H1 (cell line): ENCODE data around the gene APOA4. TPM values are rescaled to one million over a fixed set of nuclear protein-coding genes. Genes with fewer than 3 reads are reported as not detected.

Experiments
- CTCF ChIA-PET: fragments of 300-600 bp; sonication (Branson Sonifier 250); formaldehyde crosslinking; loops from one replicate; lab custom pipeline; 2021; ENCODE audit not compliant: partially characterized antibody; lab: Charles Lee
- POLR2A ChIA-PET: fragments of 300-600 bp; sonication (Branson Sonifier 250); formaldehyde crosslinking; loops from one replicate; lab custom pipeline; 2021; ENCODE audit warnings: inconsistent platforms; ENCODE audit not compliant: partially characterized antibody; lab: Charles Lee
- DNase-seq, 2 experiments: peaks; one replicate each; pipeline versions ENCODE4 v3.0.0 to v3.0.0-alpha.2; 2010 to 2022; ENCODE audit warnings: low spot score in 2 of 2, low read depth in 1 of 2, mixed read lengths in 1 of 2
- FAIRE-seq: peaks from 2 replicates; lab custom pipeline; 2011; peaks lifted over from hg19 to GRCh38; lab: Jason Lieb, UNC
- H2AFZ ChIP-seq: 2 replicates; pipeline ENCODE4 v1.8.1; 2012; ENCODE audit warnings: low read length, inconsistent platforms
- H2AK5ac ChIP-seq: 2 replicates; pipeline ENCODE4 v1.6.1; 2013; ENCODE audit warnings: low read depth, low read length
- H2BK120ac ChIP-seq: replicated peaks from 2 replicates; pipeline ENCODE3; 2013; ENCODE audit warnings: low read depth, low read length, inconsistent platforms
- H2BK12ac ChIP-seq: 2 replicates; pipeline ENCODE4 v1.6.1; 2013; ENCODE audit warnings: low read depth, low read length
- H2BK15ac ChIP-seq: 2 replicates; pipeline ENCODE4 v1.6.1; 2013; ENCODE audit warnings: low read length
- H2BK20ac ChIP-seq: 2 replicates; pipeline ENCODE4 v1.6.1; 2013; ENCODE audit warnings: low read length
- H2BK5ac ChIP-seq: 2 replicates; pipeline ENCODE4 v1.6.1; 2013; ENCODE audit warnings: low read depth, low read length
- H3K14ac ChIP-seq: 2 replicates; pipeline ENCODE4 v1.6.1; 2013; ENCODE audit warnings: inconsistent platforms; ENCODE audit not compliant: insufficient read length
- H3K18ac ChIP-seq: 2 replicates; pipeline ENCODE4 v1.6.1; 2013; ENCODE audit warnings: low read length; ENCODE audit errors: extremely low read depth
- H3K23ac ChIP-seq: 2 replicates; pipeline ENCODE4 v1.6.1; 2013; ENCODE audit warnings: inconsistent platforms; ENCODE audit not compliant: insufficient read length
- H3K23me2 ChIP-seq: 2 replicates; pipeline ENCODE4 v1.6.1; 2013; ENCODE audit warnings: low read depth, low read length
- H3K27ac ChIP-seq: 2 replicates; pipeline ENCODE4 v1.6.1; 2011; ENCODE audit warnings: low read depth, low read length, inconsistent platforms
- H3K27me3 ChIP-seq, 4 experiments: replicated peaks in 1 of 4; 1 replicate in 1 of 4; 2 replicates in 3 of 4; pipeline versions ENCODE4 v1.6.1 to v1.8.1; 2011 to 2013; ENCODE audit warnings: low read length in 3 of 4, mild to moderate bottlenecking in 3 of 4, inconsistent platforms in 2 of 4, mixed read lengths in 2 of 4, moderate library complexity in 1 of 4; ENCODE audit not compliant: control insufficient read depth in 3 of 4, insufficient read depth in 3 of 4; ENCODE audit errors: extremely low read depth in 1 of 4
- H3K36me3 ChIP-seq, 4 experiments: 2 replicates each; pipeline versions ENCODE4 v1.6.1 to v1.8.1; 2011 to 2013; ENCODE audit warnings: mild to moderate bottlenecking in 4 of 4, low read length in 3 of 4, moderate library complexity in 2 of 4, control low read depth in 1 of 4, inconsistent platforms in 1 of 4; ENCODE audit not compliant: insufficient read depth in 4 of 4, control insufficient read depth in 2 of 4
- H3K4ac ChIP-seq: replicated peaks from 2 replicates; pipeline ENCODE3; 2013; ENCODE audit warnings: low read length, low read depth, mixed read lengths, inconsistent platforms; ENCODE audit not compliant: insufficient read length
- H3K4me1 ChIP-seq, 4 experiments: replicated peaks in 1 of 4; 1 replicate in 1 of 4; 2 replicates in 3 of 4; pipeline versions ENCODE4 v1.6.1 to v1.8.1; 2011 to 2013; ENCODE audit warnings: low read length in 3 of 4, inconsistent platforms in 2 of 4, mixed read lengths in 1 of 4; ENCODE audit not compliant: insufficient read depth in 4 of 4, control insufficient read depth in 3 of 4
- H3K4me2 ChIP-seq, 2 experiments: 2 replicates each; pipeline versions ENCODE4 v1.6.1 to v1.8.1; 2011 to 2013; ENCODE audit warnings: low read depth in 2 of 2, low read length in 2 of 2, control low read depth in 1 of 2, inconsistent platforms in 1 of 2, mild to moderate bottlenecking in 1 of 2; ENCODE audit not compliant: insufficient read depth in 1 of 2
- H3K4me3 ChIP-seq, 4 experiments: fragments of 200-600, 300-600 bp in 1 of 4; sonication (generic), shearing (Covaris generic), sonication (Bioruptor Twin) in 1 of 4; 2 replicates each; pipeline versions ENCODE4 v1.5.1 to v1.8.1; 2011 to 2016; ENCODE audit warnings: low read length in 4 of 4, low read depth in 3 of 4, control low read depth in 2 of 4, inconsistent platforms in 2 of 4, mild to moderate bottlenecking in 2 of 4, mixed read lengths in 1 of 4, moderate library complexity in 1 of 4; ENCODE audit not compliant: insufficient read depth in 2 of 4; ENCODE audit errors: extremely low read depth in 1 of 4
- H3K56ac ChIP-seq: replicated peaks from 2 replicates; pipeline ENCODE3; 2013; ENCODE audit warnings: low read depth, mild to moderate bottlenecking, mixed read lengths, low read length, inconsistent platforms; ENCODE audit not compliant: insufficient read length
- H3K79me1 ChIP-seq: 2 replicates; pipeline ENCODE4 v1.6.1; 2013; ENCODE audit warnings: low read depth, low read length, control low read depth
- H3K79me2 ChIP-seq, 2 experiments: 2 replicates each; pipeline versions ENCODE4 v1.6.1 to v1.8.1; 2012 to 2013; ENCODE audit warnings: low read length in 2 of 2, mild to moderate bottlenecking in 2 of 2, inconsistent platforms in 1 of 2; ENCODE audit not compliant: insufficient read depth in 2 of 2, control insufficient read depth in 1 of 2
- H3K9ac ChIP-seq, 4 experiments: replicated peaks in 1 of 4; 1 replicate in 1 of 4; 2 replicates in 3 of 4; pipeline versions ENCODE4 v1.6.1 to v1.8.1; 2011 to 2013; ENCODE audit warnings: low read depth in 3 of 4, low read length in 3 of 4, control low read depth in 2 of 4, mild to moderate bottlenecking in 2 of 4, moderate library complexity in 2 of 4, inconsistent platforms in 1 of 4; ENCODE audit errors: extremely low read depth in 1 of 4
- H3K9me3 ChIP-seq, 2 experiments: 2 replicates each; pipeline versions ENCODE4 v1.6.1 to v1.8.1; 2012 to 2013; ENCODE audit warnings: mild to moderate bottlenecking in 2 of 2, moderate library complexity in 2 of 2, control low read depth in 1 of 2, inconsistent platforms in 1 of 2, low read depth in 1 of 2, low read length in 1 of 2, mixed read lengths in 1 of 2; ENCODE audit not compliant: insufficient read depth in 2 of 2
- H4K20me1 ChIP-seq, 2 experiments: replicated peaks in 1 of 2; 2 replicates each; pipeline versions ENCODE3 to v1.8.1; 2011 to 2013; ENCODE audit warnings: inconsistent platforms in 2 of 2, low read length in 2 of 2, mild to moderate bottlenecking in 1 of 2; ENCODE audit not compliant: insufficient read depth in 2 of 2, control insufficient read depth in 1 of 2
- H4K5ac ChIP-seq: 2 replicates; pipeline ENCODE4 v1.6.1; 2013; ENCODE audit warnings: low read length, low read depth, mixed read lengths, inconsistent platforms; ENCODE audit not compliant: insufficient read length
- H4K8ac ChIP-seq: 2 replicates; pipeline ENCODE4 v1.8.0; 2013; ENCODE audit warnings: mild to moderate bottlenecking, moderate library complexity, low read length, inconsistent platforms; ENCODE audit not compliant: insufficient read depth; ENCODE audit errors: extremely low read depth
- H4K91ac ChIP-seq: replicated peaks from 2 replicates; pipeline ENCODE3; 2013; ENCODE audit warnings: low read length, mixed read lengths, inconsistent platforms; ENCODE audit not compliant: insufficient read length
- ASH2L ChIP-seq: fragments of 200-600, 300-600 bp; sonication (generic); IDR thresholded peaks from one replicate; pipeline ENCODE4 v1.7.1; 2017; ENCODE audit warnings: low read length
- BRCA1 ChIP-seq: IDR thresholded peaks from 2 replicates; pipeline ENCODE4 v1.6.1; 2012; ENCODE audit warnings: low read depth, low read length, improper control_type of control experiment
- CEBPB ChIP-seq: IDR thresholded peaks from 2 replicates; pipeline ENCODE4 v1.6.1; 2012; ENCODE audit warnings: low read depth, low read length
- CHD2 ChIP-seq: IDR thresholded peaks from 2 replicates; pipeline ENCODE4 v1.6.1; 2012; ENCODE audit warnings: low read length, improper control_type of control experiment
- EGR1 ChIP-seq: IDR thresholded peaks from 2 replicates; pipeline ENCODE4 v1.6.1; 2011; ENCODE audit warnings: low read depth, low read length, borderline replicate concordance
- FOSL1 ChIP-seq: IDR thresholded peaks from 2 replicates; pipeline ENCODE4 v1.6.1; 2011; ENCODE audit warnings: mild to moderate bottlenecking, low read depth, low read length, moderate library complexity; ENCODE audit not compliant: insufficient read depth
- GTF2F1 ChIP-seq: IDR thresholded peaks from 2 replicates; pipeline ENCODE4 v1.6.1; 2012; ENCODE audit warnings: low read depth, low read length, improper control_type of control experiment, borderline replicate concordance
- MAX ChIP-seq: IDR thresholded peaks from 2 replicates; pipeline ENCODE4 v1.6.1; 2012; ENCODE audit warnings: inconsistent platforms
- NANOG ChIP-seq: IDR thresholded peaks from 2 replicates; pipeline ENCODE4 v1.6.1; 2011; ENCODE audit warnings: low read length, low read depth, mild to moderate bottlenecking, inconsistent platforms; ENCODE audit not compliant: insufficient read depth, poor library complexity, severe bottlenecking
- RAD21 ChIP-seq, 2 experiments: IDR thresholded peaks in 1 of 2; conservative IDR thresholded peaks in 1 of 2; 2 replicates each; pipeline ENCODE4 v1.6.1; 2011; ENCODE audit warnings: low read depth in 2 of 2, low read length in 2 of 2, improper control_type of control experiment in 1 of 2, inconsistent platforms in 1 of 2, mild to moderate bottlenecking in 1 of 2, moderate library complexity in 1 of 2
- RBBP5 ChIP-seq: IDR thresholded peaks from 2 replicates; pipeline ENCODE4 v1.7.1; 2012; ENCODE audit warnings: low read depth, mild to moderate bottlenecking, inconsistent platforms, low read length, moderate library complexity, borderline replicate concordance
- RXRA ChIP-seq: IDR thresholded peaks from 2 replicates; pipeline ENCODE4 v1.6.1; 2011; ENCODE audit warnings: low read depth, mild to moderate bottlenecking, low read length, moderate library complexity; ENCODE audit not compliant: insufficient read depth
- SP4 ChIP-seq: IDR thresholded peaks from 2 replicates; pipeline ENCODE4 v1.6.1; 2012; ENCODE audit warnings: low read length, inconsistent platforms
- TAF1 ChIP-seq: IDR thresholded peaks from 2 replicates; pipeline ENCODE4 v1.6.1; 2011; ENCODE audit warnings: mild to moderate bottlenecking, low read depth, low read length
- TBP ChIP-seq: IDR thresholded peaks from 2 replicates; pipeline ENCODE4 v1.6.1; 2011; ENCODE audit warnings: low read depth, low read length, improper control_type of control experiment
- WGBS, 2 experiments: shearing (Covaris generic) in 1 of 2; methylation state at CpG; one replicate each; pipeline versions ENCODE4 v1.1.6 to v1.1.7; 2013 to 2015; ENCODE audit warnings: low lambda C conversion rate in 2 of 2, mixed read lengths in 2 of 2, inconsistent platforms in 1 of 2, low coverage in 1 of 2, missing lambda C conversion rate in 1 of 2; ENCODE audit not compliant: insufficient replicate concordance in 2 of 2, insufficient coverage in 1 of 2, insufficient read length in 1 of 2; ENCODE audit errors: extremely low coverage in 1 of 2, missing lambda C conversion rate in 1 of 2; 5-methylcytosine and 5-hydroxymethylcytosine counted together
- polyA plus RNA-seq, 7 experiments: library from polyadenylated mRNA; depleted of rRNA in 3 of 7; stranded (reverse) in 5 of 7; unstranded in 2 of 7; fragments of >200 nt in 5 of 7; fragments of 200-250 nt in 2 of 7; gene quantifications; 1 replicate in 5 of 7; 2 replicates in 1 of 7; 4 replicates in 1 of 7; pipeline versions ENCODE4 v1.2.1 to v1.2.3, GENCODE V29; 2011 to 2013; ENCODE audit warnings: missing spikeins in 2 of 7, mixed read lengths in 2 of 7
- total RNA-seq: library from RNA; stranded (reverse); fragmentation: NEBNext Ultra II Directional; extraction: Animal tissue kit (Norgen Biotek cat#: 25700); gene quantifications from 2 replicates; pipeline ENCODE4 v1.2.1, GENCODE V29; 2021

The APOA4 gene
- total and polyA plus RNA-seq, 2 of the 8 experiments (the other 6 are each of a cell fraction or from before 2014, with no cell fraction given) = not detected

- Histone ChIP-seq H2AFZ (no peak overlapping the region), H3K23ac (no peak overlapping the region), H3K4ac (no peak overlapping the region), H2BK15ac (no peak overlapping the region), H3K9ac (no peak overlapping the region), H3K23me2 (no peaks in the 10 kb centered on the region), H3K9me3 (no peaks in the 10 kb centered on the region), H4K20me1 (peaks cover 2% of the 10 kb centered on the region in 2 experiments), H2BK5ac (no peak overlapping the region), H2BK12ac (no peak overlapping the region), H3K4me1 (no peaks in the 10 kb centered on the region), H3K18ac (no peak overlapping the region), H3K79me1 (no peaks in the 10 kb centered on the region), H3K36me3 (peaks cover 32 to 66% (median 46%) of the 10 kb centered on the region in 4 experiments), H3K27ac (no peak overlapping the region), H3K79me2 (no peaks in the 10 kb centered on the region), H3K4me2 (no peak overlapping the region), H2BK20ac (no peak overlapping the region), H3K56ac (no peak overlapping the region), H4K91ac (no peak overlapping the region), H2BK120ac (no peak overlapping the region), H4K5ac (no peak overlapping the region), H3K4me3 (no peak overlapping the region), H4K8ac (no peak overlapping the region), H3K27me3 (no peaks in the 10 kb centered on the region), H3K14ac (no peak overlapping the region), H2AK5ac (no peak overlapping the region)
- CTCF ChIA-PET = interaction anchor here (1.6 kb wide), 1 partner anchor 9 kb away, joined by 4 read pairs; the partner anchor contains the start of gene ZPR1
- POLR2A ChIA-PET = interaction anchor here (0.6 to 2.6 kb wide), 3 partner anchors 9 to 64 kb away, joined by 4 to 7 read pairs (median 4); partner anchors contain the start of gene ZPR1
- FAIRE-seq (no peak), DNase-seq (no peak)
- WGBS, 2 experiments = 83% methylated on average over 4 of the region's 4 CpGs; no CpG with 5 or more reads in 1 of the 2 experiments
- TF ChIP-seq EGR1 = no peak
- no peak for TF ChIP-seq NANOG
- no peak for TF ChIP-seq ASH2L
- TF ChIP-seq CEBPB = no peak
- TF ChIP-seq RBBP5 = no peak
- TF ChIP-seq RXRA = no peak
- no peak for TF ChIP-seq TBP
- no peak for TF ChIP-seq FOSL1
- no peak for TF ChIP-seq RAD21 (IDR thresholded peaks at IDR 0.05 in 1 of 2, conservative IDR thresholded peaks at IDR 0.05 in 1 of 2; ENCODE audit: low read depth in 2 of 2, low read length in 2 of 2)
- no peak for TF ChIP-seq BRCA1
- no peak for TF ChIP-seq TAF1
- no peak for TF ChIP-seq MAX
- no peak for TF ChIP-seq CHD2
- no peak for TF ChIP-seq SP4
- no peak for TF ChIP-seq GTF2F1
Observed at GRCh38 chr11:116778556-116778955, 44.5 kb downstream of the APOA4 start.
